ENCODE measurements around the gene LCOR.

Gene LCOR

DNA sequence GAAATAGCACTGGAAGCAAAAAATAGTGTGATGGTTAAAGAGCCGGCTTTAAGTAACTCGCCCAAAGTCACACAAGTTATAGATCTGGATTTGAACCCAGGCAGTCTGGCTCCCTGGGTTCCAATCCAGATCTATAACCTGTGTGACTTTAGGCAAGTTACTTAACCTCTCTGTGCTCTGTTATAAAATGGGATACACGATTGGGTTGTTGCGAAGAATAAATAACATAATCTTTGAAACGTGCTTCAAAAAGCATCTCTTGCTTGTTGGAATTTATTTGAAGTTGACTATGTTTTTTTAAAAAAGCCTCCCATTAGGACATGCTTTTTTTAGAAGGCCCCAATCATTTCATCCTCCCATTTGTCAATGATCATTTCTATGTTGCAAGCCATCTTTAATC is 3.5 kb upstream of the LCOR start:
- TF ChIP-seq, protein P1, sequence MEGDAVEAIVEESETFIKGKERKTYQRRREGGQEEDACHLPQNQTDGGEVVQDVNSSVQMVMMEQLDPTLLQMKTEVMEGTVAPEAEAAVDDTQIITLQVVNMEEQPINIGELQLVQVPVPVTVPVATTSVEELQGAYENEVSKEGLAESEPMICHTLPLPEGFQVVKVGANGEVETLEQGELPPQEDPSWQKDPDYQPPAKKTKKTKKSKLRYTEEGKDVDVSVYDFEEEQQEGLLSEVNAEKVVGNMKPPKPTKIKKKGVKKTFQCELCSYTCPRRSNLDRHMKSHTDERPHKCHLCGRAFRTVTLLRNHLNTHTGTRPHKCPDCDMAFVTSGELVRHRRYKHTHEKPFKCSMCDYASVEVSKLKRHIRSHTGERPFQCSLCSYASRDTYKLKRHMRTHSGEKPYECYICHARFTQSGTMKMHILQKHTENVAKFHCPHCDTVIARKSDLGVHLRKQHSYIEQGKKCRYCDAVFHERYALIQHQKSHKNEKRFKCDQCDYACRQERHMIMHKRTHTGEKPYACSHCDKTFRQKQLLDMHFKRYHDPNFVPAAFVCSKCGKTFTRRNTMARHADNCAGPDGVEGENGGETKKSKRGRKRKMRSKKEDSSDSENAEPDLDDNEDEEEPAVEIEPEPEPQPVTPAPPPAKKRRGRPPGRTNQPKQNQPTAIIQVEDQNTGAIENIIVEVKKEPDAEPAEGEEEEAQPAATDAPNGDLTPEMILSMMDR (IDR thresholded peaks at IDR 0.05; ENCODE audit: low read depth, low read length, missing control alignments), result no peak
- in situ Hi-C loops (cut with HindIII; ENCODE audit: low pct_ligation_motif_present, low sequenced_read_pairs), result no loop called here
- H3K27ac ChIP-seq, result no peak overlapping the region
- no peaks in the 10 kb centered on the region for H3K36me3 ChIP-seq (replicated peaks)
- no peak for DNase-seq
- H3K27me3 ChIP-seq (replicated peaks), result no peaks in the 10 kb centered on the region
- H3K4me3 ChIP-seq (ENCODE audit: low read depth, low read length), result no peak overlapping the region

DNA sequence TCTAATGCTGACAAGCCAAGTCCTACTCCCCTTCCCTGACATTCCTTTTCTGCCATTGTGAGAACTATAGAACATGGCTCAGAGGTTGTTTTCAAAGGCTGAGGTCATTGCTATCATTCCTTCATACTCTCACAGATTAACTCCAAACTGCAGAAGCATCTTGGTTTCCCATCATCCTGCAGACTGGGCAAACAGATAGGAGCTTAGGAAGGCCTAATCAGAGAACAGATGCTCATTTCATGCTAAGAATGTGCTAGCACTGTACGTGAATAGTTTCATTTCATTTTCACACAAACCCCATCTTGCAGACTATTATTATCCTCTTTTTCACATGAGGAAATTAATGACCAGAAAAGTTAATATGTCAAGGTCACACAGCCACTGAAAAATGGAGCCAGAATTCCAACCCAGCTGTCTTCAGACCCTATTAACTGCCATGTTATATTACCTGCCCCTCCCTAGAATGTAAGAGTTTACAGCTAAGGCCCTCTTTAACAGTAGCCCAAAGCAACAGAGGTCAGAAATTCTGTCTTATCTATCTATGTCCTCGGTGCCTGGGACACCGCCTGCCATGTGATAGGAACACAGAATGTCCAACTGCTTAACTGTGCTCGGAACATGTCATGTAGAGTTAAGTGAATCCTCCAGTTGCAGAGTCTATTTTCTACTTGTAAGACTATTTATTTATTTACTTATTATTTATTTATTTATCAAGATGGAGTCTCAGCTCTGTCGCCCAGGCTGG is 2.9 kb upstream of the LCOR start:
- no peak for DNase-seq
- no peak overlapping the region for H3K4me3 ChIP-seq (ENCODE audit: low read depth, low read length)
- H3K27me3 ChIP-seq (replicated peaks), result no peaks in the 10 kb centered on the region
- H3K36me3 ChIP-seq (replicated peaks), result no peaks in the 10 kb centered on the region
- TF ChIP-seq, protein P1 (IDR thresholded peaks at IDR 0.05; ENCODE audit: low read depth, low read length, missing control alignments), result no peak
- H3K27ac ChIP-seq, result no peak overlapping the region
- in situ Hi-C loops (cut with HindIII; ENCODE audit: low pct_ligation_motif_present, low sequenced_read_pairs), result no loop called here

DNA sequence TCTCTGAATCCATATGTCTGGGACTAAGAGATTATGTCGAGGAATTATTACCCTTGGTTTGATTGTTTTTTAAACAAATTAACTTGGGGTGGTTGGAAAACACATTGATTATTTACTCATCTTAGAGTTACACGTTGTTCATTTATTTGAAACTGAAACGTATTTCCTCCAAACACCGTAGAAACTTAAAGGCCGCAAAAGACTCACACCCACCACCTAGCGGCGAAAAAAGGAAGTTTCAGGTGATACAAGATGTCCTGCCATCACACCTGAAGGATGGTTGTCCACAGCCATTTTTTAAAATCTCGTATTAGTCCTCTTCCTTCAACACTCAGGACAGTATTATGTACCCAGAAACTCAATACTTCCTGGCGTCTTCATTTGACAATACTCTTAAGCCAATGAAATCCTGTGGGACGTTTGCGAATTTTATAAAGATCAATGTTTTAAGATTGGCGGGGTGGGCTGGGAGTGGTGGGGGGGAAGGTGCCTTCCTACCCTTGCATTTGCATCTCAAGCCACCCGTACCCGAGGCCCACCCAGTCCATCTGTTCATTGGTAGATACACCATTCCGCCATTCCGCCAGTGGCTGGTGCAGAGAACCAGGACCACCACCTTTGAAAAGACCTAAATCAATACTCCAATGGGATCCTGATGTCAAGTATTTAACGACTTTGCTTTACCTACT is 1.4 kb upstream of the LCOR start:
- Histone ChIP-seq H3K36me3 (replicated peaks) (no peaks in the 10 kb centered on the region), H3K27ac (no peak overlapping the region), H3K4me3 (ENCODE audit: low read depth, low read length) (no peak overlapping the region), H3K27me3 (replicated peaks) (no peaks in the 10 kb centered on the region)
- in situ Hi-C loops (cut with HindIII; ENCODE audit: low pct_ligation_motif_present, low sequenced_read_pairs), result no loop called here
- TF ChIP-seq, protein P1 (IDR thresholded peaks at IDR 0.05; ENCODE audit: low read depth, low read length, missing control alignments), result peak; percentile 87
- DNase-seq, result peak; percentile 58

DNA sequence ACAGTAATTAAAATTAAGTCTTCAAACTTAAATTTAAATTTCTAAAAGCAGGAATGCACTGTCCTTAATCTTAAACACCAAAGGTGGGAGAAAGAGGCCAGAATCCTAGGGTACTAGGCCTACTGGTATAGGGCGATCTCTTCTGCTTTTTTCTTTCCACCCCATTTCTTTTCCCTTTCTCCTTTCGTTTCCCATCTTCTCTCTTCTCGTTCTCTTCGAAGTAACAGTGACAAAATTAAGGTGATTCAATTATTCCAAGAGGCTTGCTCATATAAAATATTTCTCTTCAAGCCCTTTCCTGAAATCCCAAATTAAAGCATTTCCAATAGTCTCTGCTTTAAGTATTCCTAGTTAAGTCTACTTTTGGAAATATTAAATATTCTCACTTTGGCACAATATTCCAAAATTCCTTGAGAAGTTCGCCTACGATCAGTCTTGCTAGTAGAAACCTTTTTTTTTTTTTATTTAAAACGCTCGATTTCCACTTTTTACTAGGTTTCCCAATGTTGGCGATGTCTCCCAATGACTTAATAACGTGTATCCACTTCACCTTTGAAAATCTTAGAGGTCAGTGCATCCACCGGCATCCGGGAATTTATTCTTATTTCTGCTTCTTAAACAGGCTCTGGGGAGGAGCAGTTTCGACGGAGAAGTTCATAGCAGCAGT is 765 bp upstream of the LCOR start:
- TF ChIP-seq, protein P1 (IDR thresholded peaks at IDR 0.05; ENCODE audit: low read depth, low read length, missing control alignments), result no peak
- DNase-seq, result no peak
- Histone ChIP-seq H3K27ac (peak overlapping the region; percentile 83), H3K36me3 (replicated peaks) (no peaks in the 10 kb centered on the region), H3K27me3 (replicated peaks) (no peaks in the 10 kb centered on the region), H3K4me3 (ENCODE audit: low read depth, low read length) (peak overlapping the region; percentile 84)
- in situ Hi-C loops (cut with HindIII; ENCODE audit: low pct_ligation_motif_present, low sequenced_read_pairs), result no loop called here

DNA sequence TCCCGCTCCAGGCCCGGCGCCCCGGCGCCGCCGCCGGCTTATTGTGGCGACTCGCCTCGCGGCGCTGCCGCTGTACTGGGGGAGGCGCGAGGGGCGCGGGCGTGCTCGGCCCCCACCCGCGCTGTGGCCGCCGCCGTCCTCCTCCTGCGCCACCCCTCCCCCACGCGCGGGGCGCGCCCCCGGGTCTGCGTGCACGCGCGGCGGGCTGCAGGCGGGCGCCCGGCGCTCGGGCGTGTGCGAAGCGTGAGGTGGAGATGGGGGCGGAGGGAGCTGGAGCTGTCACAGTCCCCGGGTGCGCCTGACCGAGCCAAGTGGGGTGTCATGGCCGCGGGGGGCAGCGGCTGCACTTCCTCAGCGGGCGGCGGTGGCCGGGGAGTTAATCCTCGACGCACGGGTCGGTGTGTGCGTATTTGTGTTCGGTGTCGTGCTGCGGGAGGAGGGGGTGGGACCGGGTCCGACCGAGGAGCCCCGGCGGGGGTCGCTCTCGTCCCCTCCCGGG is 672 bp downstream of the LCOR start:
- Histone ChIP-seq H3K36me3 (replicated peaks) (no peaks in the 10 kb centered on the region), H3K4me3 (ENCODE audit: low read depth, low read length) (peak overlapping the region; percentile 84), H3K27ac (peak overlapping the region; percentile 83), H3K27me3 (replicated peaks) (no peaks in the 10 kb centered on the region)
- DNase-seq, result peak; percentile 53
- TF ChIP-seq, protein P1 (IDR thresholded peaks at IDR 0.05; ENCODE audit: low read depth, low read length, missing control alignments), result no peak
- in situ Hi-C loops (cut with HindIII; ENCODE audit: low pct_ligation_motif_present, low sequenced_read_pairs), result no loop called here

Data from brain microvascular endothelial cell (primary cell).